GM18909 (cell line): Measurements from ENCODE around the gene HNF1A.
"Not testable (repeated sequence)": the region's sequence is repeated elsewhere in the genome, so short reads cannot be mapped to it uniquely, and the experiment has no call there.

Source experiments
- ATAC-seq: cut with Tn5 transposase; IDR thresholded peaks from one replicate; pipeline ENCODE4 v1.9.1; 2021; ENCODE audit warnings: mild to moderate bottlenecking; ENCODE audit not compliant: unreplicated experiment, poor library complexity

The HNF1A gene

GRCh38 chr12:120978296-120979219, at the start of gene HNF1A:
Gene HNF1A, plus strand, starts transcription at chr12:120978543. Its CDS starts 226 bp downstream, at chr12:120978769.
- ATAC-seq, result no peak

- ATAC-seq, result no peak
These were observed 49.3 kb upstream of the HNF1A start for GRCh38 chr12:120928864-120929652.

GRCh38 chr12:120930032-120930431, 48.3 kb upstream of the HNF1A start:
- no peak for ATAC-seq

- no peak for ATAC-seq
These were observed 46.3 kb upstream of the HNF1A start for GRCh38 chr12:120932058-120932457.

GRCh38 chr12:120932956-120933526, 45.3 kb upstream of the HNF1A start:
- no peak for ATAC-seq

GRCh38 chr12:120933786-120934185, 44.6 kb upstream of the HNF1A start:
- no peak for ATAC-seq

- no peak for ATAC-seq
These were observed 42.1 kb upstream of the HNF1A start for GRCh38 chr12:120936197-120936596.

GRCh38 chr12:120938496-120938895, 39.8 kb upstream of the HNF1A start:
- ATAC-seq, result no peak

GRCh38 chr12:120939523-120939922, 38.8 kb upstream of the HNF1A start:
- ATAC-seq, result no peak

GRCh38 chr12:120940006-120940405, 38.3 kb upstream of the HNF1A start:
- no peak for ATAC-seq

- no peak for ATAC-seq
These were observed 37.5 kb upstream of the HNF1A start for GRCh38 chr12:120940799-120941198.

- ATAC-seq, result no peak
These were observed 36.9 kb upstream of the HNF1A start for GRCh38 chr12:120941412-120941811.

- ATAC-seq, result no peak
These were observed 36.4 kb upstream of the HNF1A start for GRCh38 chr12:120941846-120942405.

- no peak for ATAC-seq
These were observed 34.9 kb upstream of the HNF1A start for GRCh38 chr12:120943482-120943881.

- ATAC-seq, result no peak
These were observed 33.6 kb upstream of the HNF1A start for GRCh38 chr12:120944645-120945217.

GRCh38 chr12:120945516-120945915, 32.8 kb upstream of the HNF1A start:
- not testable (repeated sequence) for ATAC-seq

- ATAC-seq, result not testable (repeated sequence)
These were observed 28.0 kb upstream of the HNF1A start for GRCh38 chr12:120950260-120950799.

GRCh38 chr12:120950807-120951206, 27.5 kb upstream of the HNF1A start:
- ATAC-seq, result no peak

- ATAC-seq, result no peak
These were observed 23.1 kb upstream of the HNF1A start for GRCh38 chr12:120955232-120955631.
